Transverse colon (tissue), 4 donors: ENCODE results near the gene AZU1. TPM values are rescaled to one million over a fixed set of nuclear protein-coding genes. Genes with fewer than 3 reads are reported as not detected.
"Not testable (repeated sequence)": the region's sequence is repeated elsewhere in the genome, so short reads cannot be mapped to it uniquely, and the experiment has no call there.

Source experiments
- DNase-seq: peaks from one replicate; pipeline ENCODE4 v3.0.0-alpha.2; 2019
- H3K27ac ChIP-seq, 4 donors: fragments of 200-600 bp; sonication (generic); 2 replicates each; pipeline ENCODE4 v1.5.1; 2016 to 2018; ENCODE audit warnings: inconsistent platforms in 4 of 4
- H3K27me3 ChIP-seq: fragments of 200-600 bp; sonication (generic); 2 replicates; pipeline ENCODE4 v1.5.1; 2017; ENCODE audit warnings: inconsistent platforms
- H3K36me3 ChIP-seq, 4 donors: fragments of 200-600 bp; sonication (generic); 2 replicates each; pipeline ENCODE4 v1.5.1; 2017 to 2019; ENCODE audit warnings: inconsistent platforms in 4 of 4
- H3K4me1 ChIP-seq, 4 donors: fragments of 200-600 bp; sonication (generic); 2 replicates each; pipeline ENCODE4 v1.5.1; 2017 to 2020; ENCODE audit warnings: inconsistent platforms in 4 of 4
- H3K4me3 ChIP-seq, 4 donors: fragments of 200-600 bp; sonication (generic); 1 replicate in 1 of 4; 2 replicates in 3 of 4; pipeline versions ENCODE4 v1.5.1 to v1.6.1; 2017 to 2019; ENCODE audit warnings: inconsistent platforms in 4 of 4
- H3K9me3 ChIP-seq, 2 donors: fragments of 200-600 bp; sonication (generic); 2 replicates each; pipeline ENCODE4 v1.5.1; 2017 to 2019; ENCODE audit warnings: inconsistent platforms in 2 of 2
- EP300 ChIP-seq: sonication (generic); formaldehyde crosslinking; IDR thresholded peaks from one replicate; pipeline ENCODE4 v1.6.1; 2017; ENCODE audit warnings: antibody characterized with exemption, low read depth
- POLR2A ChIP-seq: fragments of 450-650 bp; IDR thresholded peaks from one replicate; pipeline ENCODE4 v1.6.1; 2016; ENCODE audit warnings: antibody characterized with exemption, mild to moderate bottlenecking, moderate library complexity
- POLR2AphosphoS5 ChIP-seq, 3 donors: sonication (generic); formaldehyde crosslinking; IDR thresholded peaks; one replicate each; pipeline ENCODE4 v1.6.1; 2016; ENCODE audit warnings: antibody characterized with exemption in 3 of 3
- WGBS, 2 donors: methylation state at CpG; one replicate each; pipeline ENCODE4 v1.1.5; 2018; ENCODE audit warnings: low coverage in 1 of 2; 5-methylcytosine and 5-hydroxymethylcytosine counted together
- in situ Hi-C, 4 donors: fragments of 200-750 bp; cut with MboI; loops; one replicate each; pipeline versions ENCODE4 v1.15.0 to v1.15.1; 2017; ENCODE audit warnings: low sequenced_read_pairs in 3 of 4, low pct_ligation_motif_present in 1 of 4, low pct_unique_long_range_greater_than_20kb in 1 of 4
- intact Hi-C: fragments of 100-400 bp; cut with DNase I; formaldehyde crosslinking; loops from one replicate; pipeline ENCODE4 v1.15.1; 2023; ENCODE audit warnings: low total_unique reads
- total RNA-seq, 4 donors: library from RNA; depleted of rRNA; stranded (reverse); fragments of >200 nt; gene quantifications; one replicate each; pipeline ENCODE4 v1.1.0, GENCODE V29; 2016
- TF ChIP-seq, protein P1 (sequence below), 5 experiments: fragments of 200-600 bp in 3 of 5; fragments of 450-650 bp in 2 of 5; sonication (generic) in 3 of 5; IDR thresholded peaks; 1 replicate in 2 of 5; 2 replicates in 3 of 5; pipeline ENCODE4 v1.5.1; 2016 to 2017; ENCODE audit warnings: antibody characterized with exemption in 5 of 5, inconsistent platforms in 3 of 5, mild to moderate bottlenecking in 2 of 5, moderate library complexity in 1 of 5

Gene AZU1
- total RNA-seq, 4 donors from 2014 or later: not detected

DNA sequence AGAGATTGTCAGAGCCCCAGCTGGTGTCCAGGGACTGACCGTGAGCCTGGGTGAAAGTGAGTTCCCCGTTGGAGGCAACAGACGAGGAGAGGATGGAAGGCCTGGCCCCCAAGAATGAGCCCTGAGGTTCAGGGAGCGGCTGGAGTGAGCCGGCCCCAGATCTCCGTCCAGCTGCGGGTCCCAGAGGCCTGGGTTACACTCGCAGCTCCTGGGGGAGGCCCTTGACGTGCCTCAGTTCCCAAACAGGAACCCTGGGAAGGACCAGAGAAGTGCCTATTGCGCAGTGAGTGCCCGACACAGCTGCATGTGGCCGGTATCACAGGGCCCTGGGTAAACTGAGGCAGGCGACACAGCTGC lies 23.3 kb downstream of the AZU1 start:
- TF ChIP-seq EP300: no peak
- no peak for TF ChIP-seq POLR2AphosphoS5 (IDR thresholded peaks at IDR 0.05)
- no peak for TF ChIP-seq POLR2A
- TF ChIP-seq, protein P1, sequence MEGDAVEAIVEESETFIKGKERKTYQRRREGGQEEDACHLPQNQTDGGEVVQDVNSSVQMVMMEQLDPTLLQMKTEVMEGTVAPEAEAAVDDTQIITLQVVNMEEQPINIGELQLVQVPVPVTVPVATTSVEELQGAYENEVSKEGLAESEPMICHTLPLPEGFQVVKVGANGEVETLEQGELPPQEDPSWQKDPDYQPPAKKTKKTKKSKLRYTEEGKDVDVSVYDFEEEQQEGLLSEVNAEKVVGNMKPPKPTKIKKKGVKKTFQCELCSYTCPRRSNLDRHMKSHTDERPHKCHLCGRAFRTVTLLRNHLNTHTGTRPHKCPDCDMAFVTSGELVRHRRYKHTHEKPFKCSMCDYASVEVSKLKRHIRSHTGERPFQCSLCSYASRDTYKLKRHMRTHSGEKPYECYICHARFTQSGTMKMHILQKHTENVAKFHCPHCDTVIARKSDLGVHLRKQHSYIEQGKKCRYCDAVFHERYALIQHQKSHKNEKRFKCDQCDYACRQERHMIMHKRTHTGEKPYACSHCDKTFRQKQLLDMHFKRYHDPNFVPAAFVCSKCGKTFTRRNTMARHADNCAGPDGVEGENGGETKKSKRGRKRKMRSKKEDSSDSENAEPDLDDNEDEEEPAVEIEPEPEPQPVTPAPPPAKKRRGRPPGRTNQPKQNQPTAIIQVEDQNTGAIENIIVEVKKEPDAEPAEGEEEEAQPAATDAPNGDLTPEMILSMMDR (IDR thresholded peaks at IDR 0.05): no peak
- Histone ChIP-seq H3K27me3 (peaks cover 73% of the 10 kb centered on the region), H3K27ac (peak overlapping the region; percentile 62 to 87 (median 78)), H3K36me3 (no peaks in the 10 kb centered on the region), H3K4me1 (peaks cover 0 to 13% (median 3%) of the 10 kb centered on the region in 4 donors), H3K4me3 (no peak overlapping the region), H3K9me3 (no peaks in the 10 kb centered on the region)
- no peak for DNase-seq
- intact Hi-C loops (no loop called here), in situ Hi-C loops (loop anchor here in 3 of 4 donors (10.0 to 25.0 kb wide), 5 partner anchors 74 to 136 kb away; partner anchors contain the start of genes WDR18 (in 2 of the 3) and ARID3A (in 1 of the 3))
- 32% methylated on average over 13 of the region's 13 CpGs; no CpG with 5 or more reads in 1 of the 2 donors for WGBS, 2 donors

DNA sequence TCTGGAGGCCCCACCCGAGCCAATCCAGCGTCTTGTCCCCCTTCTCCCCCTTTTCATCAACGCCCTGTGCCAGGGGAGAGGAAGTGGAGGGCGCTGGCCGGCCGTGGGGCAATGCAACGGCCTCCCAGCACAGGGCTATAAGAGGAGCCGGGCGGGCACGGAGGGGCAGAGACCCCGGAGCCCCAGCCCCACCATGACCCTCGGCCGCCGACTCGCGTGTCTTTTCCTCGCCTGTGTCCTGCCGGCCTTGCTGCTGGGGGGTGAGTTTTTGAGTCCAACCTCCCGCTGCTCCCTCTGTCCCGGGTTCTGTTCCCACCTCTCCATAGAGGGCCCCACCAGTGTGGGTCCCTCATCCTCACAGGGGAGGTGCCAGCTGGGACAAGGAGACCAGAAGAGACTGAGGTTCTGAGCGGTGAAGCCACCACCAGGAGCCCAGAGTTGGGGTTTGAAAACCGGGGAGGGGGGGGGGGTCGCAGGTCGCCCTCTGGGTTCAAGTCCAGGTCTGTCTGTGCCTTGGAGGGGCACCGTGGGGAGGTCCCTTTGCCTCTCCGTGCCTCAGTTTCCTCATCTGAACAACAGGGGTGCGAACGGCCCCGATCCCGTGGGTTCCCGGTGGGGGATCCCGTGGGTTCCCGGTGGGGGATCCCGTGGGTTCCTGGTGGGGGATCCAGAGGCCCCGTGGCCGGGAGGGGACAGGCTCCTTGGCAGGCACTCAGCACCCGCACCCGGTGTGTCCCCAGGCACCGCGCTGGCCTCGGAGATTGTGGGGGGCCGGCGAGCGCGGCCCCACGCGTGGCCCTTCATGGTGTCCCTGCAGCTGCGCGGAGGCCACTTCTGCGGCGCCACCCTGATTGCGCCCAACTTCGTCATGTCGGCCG lies 24.7 kb downstream of the AZU1 start, which contains the start of gene ELANE:
ELANE (plus strand) TSS at position 168 of the 878 bp plus-strand sequence; CDS start at position 194, 26 bp downstream.
- whole genome bisulfite sequencing, 2 donors: 67% methylated on average over 40 of the region's 55 CpGs; no CpG with 5 or more reads in 1 of the 2 donors
- Histone ChIP-seq H3K9me3 (no peaks in the 10 kb centered on the region), H3K27ac (peak within 1 kb of the TSS; percentile 62 to 87 (median 78)), H3K36me3 (no peaks in the 10 kb centered on the region), H3K4me3 (peak within 1 kb of the TSS in 1 of 4 donors; percentile 1), H3K4me1 (peaks cover 0 to 13% (median 3%) of the 10 kb centered on the region in 4 donors), H3K27me3 (peaks cover 60% of the 10 kb centered on the region)
- in situ Hi-C loops: loop anchor here in 3 of 4 donors (10.0 to 25.0 kb wide), 5 partner anchors 72 to 135 kb away; partner anchors contain the start of genes WDR18 (in 2 of the 3) and ARID3A (in 1 of the 3)
- no peak for TF ChIP-seq POLR2A
- TF ChIP-seq, protein P1 (IDR thresholded peaks at IDR 0.05): no peak
- no peak for TF ChIP-seq POLR2AphosphoS5 (IDR thresholded peaks at IDR 0.05)
- intact Hi-C loops: no loop called here
- DNase-seq: no peak

DNA sequence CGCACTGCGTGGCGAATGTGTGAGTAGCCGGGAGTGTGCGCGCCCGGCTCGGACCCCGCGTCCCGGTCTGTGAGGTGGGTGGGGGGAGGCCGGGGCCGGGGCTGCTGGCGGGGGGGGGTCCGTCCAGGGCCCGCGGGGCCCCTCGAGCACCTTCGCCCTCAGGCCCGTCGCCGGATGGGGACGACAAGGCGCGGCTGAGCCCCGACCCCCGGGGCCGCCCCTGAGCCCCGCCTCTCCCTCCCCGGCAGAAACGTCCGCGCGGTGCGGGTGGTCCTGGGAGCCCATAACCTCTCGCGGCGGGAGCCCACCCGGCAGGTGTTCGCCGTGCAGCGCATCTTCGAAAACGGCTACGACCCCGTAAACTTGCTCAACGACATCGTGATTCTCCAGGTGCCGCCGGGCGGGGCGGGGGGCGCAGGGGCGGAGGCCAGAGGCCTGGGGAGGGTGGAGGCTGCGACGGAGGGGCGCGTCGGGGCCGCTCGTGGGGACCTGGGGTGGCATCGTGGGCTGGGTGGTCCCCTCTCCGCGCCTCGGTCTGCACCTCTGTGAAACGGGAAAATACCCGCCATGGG lies 25.5 kb downstream of the AZU1 start:
- TF ChIP-seq POLR2AphosphoS5 (IDR thresholded peaks at IDR 0.05) (no peak), POLR2A (no peak), EP300 (no peak)
- TF ChIP-seq, protein P1 (IDR thresholded peaks at IDR 0.05): no peak
- in situ Hi-C loops: loop anchor here in 3 of 4 donors (10.0 to 25.0 kb wide), 5 partner anchors 72 to 134 kb away; partner anchors contain the start of genes WDR18 (in 2 of the 3) and ARID3A (in 1 of the 3)
- H3K9me3 ChIP-seq: no peaks in the 10 kb centered on the region
- peaks cover 0 to 8% (median 3%) of the 10 kb centered on the region in 4 donors for H3K4me1 ChIP-seq
- H3K4me3 ChIP-seq: peak overlapping the region in 1 of 4 donors; percentile 1
- H3K27ac ChIP-seq: no peak overlapping the region
- no peaks in the 10 kb centered on the region for H3K36me3 ChIP-seq
- intact Hi-C loops: no loop called here
- H3K27me3 ChIP-seq: peaks cover 53% of the 10 kb centered on the region
- no peak for DNase-seq
- 52% methylated on average over 56 of the region's 67 CpGs; no CpG with 5 or more reads in 1 of the 2 donors for WGBS, 2 donors

DNA sequence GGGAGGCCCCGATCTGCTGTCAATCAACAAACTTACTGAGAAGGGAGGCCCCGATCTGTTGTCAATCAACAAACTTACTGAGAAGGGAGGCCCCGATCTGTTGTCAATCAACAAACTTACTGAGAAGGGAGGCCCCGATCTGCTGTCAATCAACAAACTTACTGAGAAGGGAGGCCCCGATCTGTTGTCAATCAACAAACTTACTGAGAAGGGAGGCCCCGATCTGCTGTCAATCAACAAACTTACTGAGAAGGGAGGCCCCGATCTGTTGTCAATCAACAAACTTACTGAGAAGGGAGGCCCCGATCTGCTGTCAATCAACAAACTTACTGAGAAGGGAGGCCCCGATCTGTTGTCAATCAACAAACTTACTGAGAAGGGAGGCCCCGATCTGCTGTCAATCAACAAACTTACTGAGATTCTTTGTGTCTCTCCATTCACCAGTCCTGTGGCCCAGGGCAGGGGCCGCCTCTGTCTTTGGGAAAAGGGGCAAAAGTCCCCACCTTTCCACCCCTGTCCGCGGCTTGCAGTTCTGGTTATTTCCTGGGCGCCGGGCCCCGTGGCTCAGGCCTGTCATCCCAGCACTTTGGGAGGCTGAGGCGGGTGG lies 26.1 kb downstream of the AZU1 start:
- DNase-seq, intact Hi-C loops: not testable (repeated sequence)

More for the DNA sequence above, 26.1 kb downstream of the AZU1 start:
- not testable (repeated sequence) for H3K4me3 ChIP-seq, H3K27ac ChIP-seq, H3K36me3 ChIP-seq, H3K4me1 ChIP-seq, H3K9me3 ChIP-seq
- WGBS, 2 donors: 73% methylated on average over 11 of the region's 17 CpGs; no CpG with 5 or more reads in 1 of the 2 donors
- H3K27me3 ChIP-seq: peaks cover 53% of the 10 kb centered on the region
- in situ Hi-C loops: loop anchor here in 3 of 4 donors (10.0 to 25.0 kb wide), 5 partner anchors 71 to 134 kb away; partner anchors contain the start of genes WDR18 (in 2 of the 3) and ARID3A (in 1 of the 3)
